Fibroblast of skin of scalp (primary cell): ENCODE results near the gene YAF2.
"Not testable (repeated sequence)": the region's sequence is repeated elsewhere in the genome, so short reads cannot be mapped to it uniquely, and the experiment has no call there.

Source experiments
- DNase-seq: peaks from one replicate; pipeline ENCODE4 v3.0.0-alpha.2; 2013

YAF2 gene

DNA sequence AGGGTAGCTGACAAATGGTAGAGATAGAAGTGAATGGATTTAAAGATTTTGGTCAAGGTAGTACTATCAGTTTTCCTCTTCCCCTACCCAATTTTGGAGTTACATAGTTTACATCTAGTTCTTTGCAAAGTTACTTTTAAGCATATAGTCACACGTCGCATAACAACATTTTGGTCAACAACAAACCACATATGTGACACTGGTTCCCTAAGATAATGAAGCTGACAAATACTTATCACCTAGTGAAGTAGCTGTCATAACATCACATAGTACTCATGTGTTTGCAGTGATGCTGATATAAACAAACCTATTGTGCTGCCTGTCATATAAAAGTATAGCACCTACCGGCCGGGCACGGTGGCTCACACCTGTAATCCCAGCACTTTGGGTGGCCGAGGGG lies 45.4 kb downstream of the YAF2 start:
- DNase-seq, result no peak

DNA sequence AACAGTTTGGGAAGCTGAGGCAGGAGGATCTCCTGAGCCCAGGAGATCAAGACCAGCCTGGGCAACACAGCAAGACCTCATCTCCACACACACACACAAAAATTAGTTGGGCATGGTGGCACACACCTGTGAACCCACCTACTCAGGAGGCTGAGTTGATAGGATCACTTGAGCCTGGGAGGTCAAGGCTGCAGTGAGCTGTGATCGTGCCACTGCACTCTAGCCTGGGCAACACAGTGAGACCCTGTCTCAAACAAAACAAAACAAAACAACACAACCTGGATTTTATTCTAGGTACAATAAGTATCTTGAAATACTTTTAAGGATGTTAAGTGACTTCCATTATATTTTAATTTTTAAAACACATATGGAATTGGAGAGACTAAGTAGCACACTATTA lies 45.8 kb downstream of the YAF2 start:
- no peak for DNase-seq

DNA sequence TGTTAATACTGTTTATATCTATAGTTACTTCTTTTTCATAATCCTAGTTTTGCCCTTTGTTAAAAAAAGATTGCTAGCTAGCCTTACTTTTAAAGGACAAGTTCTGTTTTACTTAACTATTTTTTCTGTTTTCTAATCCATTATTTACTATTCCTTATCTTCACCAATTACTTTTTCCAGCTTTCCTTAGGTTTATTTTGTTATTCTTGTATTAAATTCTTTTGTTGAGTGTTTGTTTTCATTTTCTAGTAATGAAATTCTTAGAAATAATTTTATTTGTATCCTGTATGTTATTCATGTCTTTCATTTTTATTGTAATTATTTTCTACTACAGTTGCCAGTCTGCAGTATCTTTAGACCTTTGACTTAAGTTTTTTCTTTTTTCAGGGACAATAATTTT lies 47.7 kb downstream of the YAF2 start:
- DNase-seq, result no peak

DNA sequence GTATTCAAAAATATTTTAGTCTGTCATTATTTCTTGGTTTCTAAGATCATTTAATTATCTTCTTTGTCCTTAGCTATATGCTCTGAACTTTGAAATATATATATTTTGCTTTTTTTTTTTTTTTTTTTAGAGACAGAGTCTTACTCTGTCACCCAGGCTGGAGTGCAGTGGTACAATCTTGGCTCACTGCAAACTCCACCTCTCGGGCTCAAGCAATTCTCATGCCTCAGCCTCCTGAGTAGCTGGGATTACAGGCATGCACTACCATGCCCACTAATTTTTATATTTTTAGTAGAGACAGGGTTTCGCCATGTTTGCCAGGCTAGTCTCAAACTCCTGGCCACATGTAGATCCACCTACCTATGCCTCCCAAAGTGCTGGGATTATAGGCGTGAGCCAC lies 49.8 kb downstream of the YAF2 start:
- DNase-seq, result not testable (repeated sequence)

- no peak for DNase-seq
Observed at GRCh38 chr12:42187799-42188198, 50.2 kb downstream of the YAF2 start.

GRCh38 chr12:42186793-42187192 lies 51.3 kb downstream of the YAF2 start:
- no peak for DNase-seq

- DNase-seq, result no peak
Observed at GRCh38 chr12:42182394-42182793, 55.7 kb downstream of the YAF2 start.

- no peak for DNase-seq
Observed at GRCh38 chr12:42180990-42181596, 57.0 kb downstream of the YAF2 start.

- DNase-seq, result no peak
Observed at GRCh38 chr12:42178101-42178500, 59.9 kb downstream of the YAF2 start.

DNA sequence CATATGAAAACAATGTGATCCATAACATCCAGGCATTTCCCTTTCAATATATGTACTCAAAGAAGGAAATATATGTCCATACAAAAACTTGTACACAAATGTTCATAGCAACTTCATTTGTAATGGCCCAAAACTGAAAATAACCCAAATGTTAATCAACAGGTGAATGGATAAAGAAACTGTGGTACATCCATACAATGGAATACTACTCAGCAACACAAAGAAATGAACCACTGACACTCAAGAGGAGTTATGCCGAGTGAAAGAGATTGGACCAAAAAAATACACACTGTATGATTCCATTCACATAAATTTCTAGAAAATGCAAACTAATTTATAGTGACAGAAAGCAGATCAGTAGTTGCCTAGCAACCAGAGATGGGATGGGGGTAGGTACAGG lies 63.1 kb downstream of the YAF2 start:
- DNase-seq, result no peak

DNA sequence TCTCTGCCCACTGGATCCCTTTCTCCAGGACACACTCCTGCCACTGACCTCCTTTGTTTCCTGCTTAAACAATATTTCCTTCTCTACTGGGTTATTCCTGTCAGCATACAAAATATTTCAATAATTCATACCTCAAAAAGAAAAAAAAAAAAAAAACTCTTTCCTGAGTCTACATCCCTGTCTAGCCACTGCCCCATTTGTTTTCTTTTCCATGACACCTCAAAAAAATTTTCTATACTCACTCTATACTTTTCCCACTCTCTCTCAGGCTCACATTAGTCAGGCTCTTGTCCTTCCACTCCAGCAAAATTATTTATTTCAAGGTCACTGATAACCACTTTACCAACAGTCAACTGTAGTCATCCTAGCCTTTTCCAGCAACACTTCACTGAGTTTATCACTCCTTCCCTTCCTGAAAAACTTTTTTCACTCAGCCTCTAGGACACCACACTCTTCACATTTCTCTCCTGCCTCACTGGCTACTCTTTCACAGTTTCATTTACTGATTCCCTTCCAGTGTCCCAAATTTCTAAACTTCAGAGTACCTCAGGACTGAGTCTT lies 64.0 kb downstream of the YAF2 start:
- DNase-seq, result no peak

DNA sequence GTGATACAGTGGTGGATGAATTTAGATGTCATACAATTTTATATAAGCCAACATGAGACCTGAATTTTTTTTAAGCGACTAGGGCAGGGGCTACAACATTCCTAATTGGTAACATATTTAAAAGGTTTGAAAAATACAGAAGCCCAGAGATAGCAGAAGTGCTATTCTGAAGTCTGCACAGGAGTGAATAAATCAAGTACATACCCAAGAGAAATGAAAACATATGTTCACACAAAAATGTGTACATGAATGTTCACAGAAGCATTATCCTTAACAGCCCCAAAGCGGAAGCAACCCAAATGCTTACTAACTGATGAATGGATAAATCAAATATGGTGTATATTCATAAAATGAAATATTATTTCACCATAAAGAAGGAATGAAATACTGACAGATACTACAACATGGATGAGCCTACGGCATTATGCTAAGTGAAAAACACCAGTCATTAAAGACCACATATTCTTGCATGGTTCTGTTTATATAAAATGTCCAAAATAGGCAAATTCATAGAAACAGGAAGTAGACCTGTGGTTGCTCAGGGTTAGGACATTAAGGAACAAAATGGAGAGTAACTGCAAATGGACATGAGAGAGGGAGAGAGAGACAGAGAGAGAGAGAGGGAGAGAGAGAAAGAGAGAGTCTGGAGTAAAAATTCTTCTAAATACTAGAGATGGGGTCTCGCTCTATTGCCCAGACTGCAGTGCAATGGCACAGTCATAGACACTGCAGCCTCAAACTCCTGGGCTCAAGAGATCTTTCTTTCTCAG lies 65.4 kb downstream of the YAF2 start:
- DNase-seq, result peak; percentile 37

DNA sequence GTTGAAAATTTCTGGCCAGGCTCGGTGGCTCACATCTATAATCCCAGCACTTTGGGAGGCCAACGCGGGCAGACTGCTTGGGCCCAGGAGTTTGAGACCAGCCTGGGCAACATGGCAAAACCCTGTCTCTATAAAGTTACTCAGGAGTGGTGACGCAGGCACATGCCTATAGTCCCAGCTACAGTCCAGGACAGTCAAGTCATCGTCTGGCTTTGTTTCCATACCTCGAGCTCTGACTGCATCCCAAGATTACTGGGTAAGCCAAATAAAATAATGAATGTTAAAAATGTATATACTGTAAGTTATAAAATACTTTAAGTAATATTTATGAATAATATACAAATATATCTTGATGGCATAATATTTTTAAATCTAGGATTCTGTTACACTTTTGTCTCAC lies 70.3 kb downstream of the YAF2 start:
- peak; percentile 69 for DNase-seq

DNA sequence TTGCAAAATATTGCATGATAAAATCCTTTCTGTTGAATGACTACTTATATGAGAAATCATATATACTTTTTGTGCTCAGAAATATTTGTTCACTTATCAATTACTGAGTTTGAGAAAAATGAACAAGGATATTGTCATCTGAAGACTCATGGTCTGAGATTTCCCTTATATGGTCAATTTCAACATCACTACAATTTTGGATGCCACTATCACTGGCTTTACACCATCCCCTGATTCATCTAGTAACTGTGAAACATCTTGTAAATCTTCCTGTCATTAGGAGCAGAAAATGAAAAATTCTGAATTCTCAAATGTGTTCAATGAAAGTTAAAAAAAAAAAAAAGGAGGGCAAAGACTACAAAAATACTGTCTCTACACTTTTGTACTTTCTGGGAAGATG lies 71.5 kb downstream of the YAF2 start:
- DNase-seq, result peak; percentile 90

GRCh38 chr12:42163913-42164312 lies 74.1 kb downstream of the YAF2 start:
- no peak for DNase-seq

DNA sequence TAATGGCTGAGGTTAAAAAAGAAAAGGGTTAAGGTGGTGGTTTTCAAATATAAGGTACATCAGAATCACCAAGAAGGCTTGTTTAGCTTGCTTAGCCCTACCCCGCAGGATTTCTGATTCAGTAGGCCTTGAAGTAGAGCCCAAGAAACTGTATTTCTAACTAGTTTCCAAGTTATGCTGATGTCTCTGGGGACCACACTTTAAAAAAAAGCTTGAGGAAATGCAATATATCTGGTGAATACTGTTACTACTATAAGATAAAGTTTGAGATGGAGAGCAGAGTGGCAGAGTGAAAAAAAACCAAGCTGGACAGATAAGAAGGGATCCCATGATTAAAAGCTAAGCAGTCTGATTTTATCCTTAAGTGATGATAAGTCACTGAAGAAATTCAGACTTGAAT lies 75.1 kb downstream of the YAF2 start:
- peak; percentile 55 for DNase-seq

GRCh38 chr12:42162193-42162592 lies 75.9 kb downstream of the YAF2 start:
- DNase-seq, result peak; percentile 61

DNA sequence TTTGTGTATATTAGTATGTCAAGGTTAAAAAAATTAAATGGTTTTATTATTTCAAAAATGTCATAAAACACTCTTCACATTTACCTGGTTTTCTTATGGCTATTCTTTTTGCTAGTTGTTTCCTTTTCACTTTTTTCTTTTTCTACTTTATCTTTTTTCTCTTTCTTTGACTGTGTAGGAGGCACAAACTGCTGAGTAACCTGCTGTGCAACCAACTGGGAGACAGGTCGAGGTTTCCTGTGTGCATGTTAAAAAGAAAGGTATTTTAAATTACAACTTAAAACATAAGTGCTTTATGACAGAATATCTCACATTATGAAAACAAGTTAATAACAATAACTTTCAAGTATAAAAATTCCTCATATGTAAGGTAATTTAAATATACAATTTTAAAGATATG lies 76.5 kb downstream of the YAF2 start:
- no peak for DNase-seq

DNA sequence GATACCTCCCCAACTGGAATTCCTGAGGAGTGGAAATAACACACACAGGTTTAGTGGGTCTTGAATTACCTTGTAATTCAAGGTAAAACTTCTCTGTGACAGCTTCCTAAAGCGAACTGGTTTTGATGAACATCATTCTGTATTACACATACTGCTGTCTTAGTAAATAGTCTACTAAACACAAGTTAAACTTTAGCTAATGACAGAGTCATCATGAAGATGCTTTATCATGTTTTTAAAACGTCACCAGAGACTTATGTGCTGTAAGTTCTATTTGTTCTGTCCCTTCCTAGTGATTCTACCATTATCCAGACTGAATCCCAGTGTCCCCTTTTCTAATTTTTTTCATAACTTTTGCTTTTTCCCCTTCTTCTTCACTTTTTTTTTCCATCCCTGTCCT lies 81.8 kb downstream of the YAF2 start:
- no peak for DNase-seq

DNA sequence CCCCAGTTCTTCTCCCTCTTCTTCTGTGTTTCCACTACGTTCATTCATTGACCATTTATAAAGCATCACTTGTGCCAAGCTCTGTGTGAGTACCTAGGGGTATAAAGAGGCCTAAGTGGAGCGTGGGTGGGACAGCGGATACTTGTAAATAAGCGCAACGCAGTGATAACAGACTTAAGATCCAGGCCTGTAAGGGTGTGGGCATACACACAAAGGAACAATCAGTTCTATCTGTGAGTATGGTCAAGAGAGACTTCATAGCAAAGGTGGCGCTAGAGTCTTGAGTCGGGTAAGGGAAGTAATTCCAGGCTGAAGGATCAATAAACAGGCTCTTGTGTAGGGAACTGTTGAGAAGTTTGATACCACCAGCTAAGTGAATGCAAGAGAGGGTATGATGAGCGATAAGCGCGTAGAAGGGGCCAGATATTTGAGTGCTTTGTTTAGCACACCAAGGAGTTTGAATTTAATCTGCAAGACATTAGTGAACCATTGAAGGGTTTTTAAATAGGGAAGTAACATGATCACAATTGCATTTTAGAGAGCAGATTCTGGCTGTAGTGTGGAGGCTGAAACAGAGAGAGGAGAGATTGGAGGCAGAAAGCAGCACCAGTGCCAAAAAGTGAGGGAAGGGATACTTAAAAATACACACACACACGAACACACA lies 92.4 kb downstream of the YAF2 start:
- no peak for DNase-seq

- DNase-seq, result no peak
Observed at GRCh38 chr12:42145197-42145549, 92.9 kb downstream of the YAF2 start.

DNA sequence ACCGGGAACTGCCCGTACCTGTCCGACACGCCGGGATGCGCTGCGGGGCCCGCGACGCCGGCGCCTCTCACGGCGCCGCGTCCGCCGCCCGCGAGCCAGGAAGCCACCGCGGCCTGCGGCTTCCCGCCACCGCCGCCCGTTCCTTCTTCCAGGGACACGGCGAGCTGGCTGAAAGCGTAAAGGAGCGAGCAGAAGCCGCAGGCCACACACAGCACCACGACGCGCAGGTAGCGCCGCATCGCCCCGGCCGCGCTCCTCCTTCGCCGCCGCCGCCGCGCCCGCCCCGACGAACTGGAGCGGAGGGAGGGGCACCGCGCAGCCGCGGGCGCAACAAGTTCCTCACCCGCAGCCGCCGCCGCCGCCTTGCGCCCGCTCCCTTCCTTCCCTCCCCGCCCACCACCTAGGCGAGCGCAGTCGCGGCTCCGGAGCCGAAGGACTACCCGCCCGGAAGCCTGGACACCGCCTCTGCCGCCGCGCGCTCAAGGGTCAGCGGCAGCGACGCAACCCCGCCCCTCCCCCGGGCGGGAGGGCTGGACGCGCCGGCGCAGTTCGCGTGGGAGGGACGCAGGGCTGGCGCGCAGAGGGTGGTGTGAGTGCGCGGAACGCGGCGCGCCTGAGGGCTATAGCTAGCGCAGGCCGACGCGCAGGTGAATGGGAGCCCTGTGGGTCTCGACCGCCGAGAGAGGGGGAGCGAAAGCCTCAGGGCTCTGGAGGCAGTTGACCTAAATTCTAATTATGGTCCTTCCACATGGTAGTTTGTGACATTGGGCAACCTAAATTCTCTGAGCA lies 93.4 kb downstream of the YAF2 start, which contains the start of gene GXYLT1:
Gene GXYLT1 (minus strand): TSS at position 467 of the 789 bp plus-strand sequence. CDS start 228 bp downstream, at position 239.
- peak; percentile 94 for DNase-seq

GRCh38 chr12:42144158-42144407 lies 94.0 kb downstream of the YAF2 start:
- no peak for DNase-seq
